Measurements from ENCODE around the gene NDUFAF5.

DNA sequence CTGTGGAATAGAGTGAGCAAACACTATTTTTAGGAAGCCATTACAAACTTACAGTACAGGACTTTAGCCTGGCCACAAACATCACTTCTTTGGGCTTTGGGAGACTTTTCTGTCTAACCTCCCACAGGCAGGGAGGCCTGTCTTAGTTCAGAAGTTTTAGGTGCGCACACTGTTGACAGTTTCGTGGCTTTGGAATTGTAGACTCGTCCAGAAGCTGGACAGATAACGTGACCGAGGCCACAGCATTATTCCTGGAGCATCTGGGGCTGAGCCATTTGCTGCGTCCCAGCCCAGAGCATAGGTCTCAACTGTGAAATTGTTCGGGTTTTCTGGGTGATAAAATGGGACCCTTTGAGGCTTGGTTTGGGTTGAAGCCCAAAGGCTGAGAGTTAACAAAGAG lies 53.8 kb downstream of the NDUFAF5 start:
- TF ChIP-seq, protein P1, sequence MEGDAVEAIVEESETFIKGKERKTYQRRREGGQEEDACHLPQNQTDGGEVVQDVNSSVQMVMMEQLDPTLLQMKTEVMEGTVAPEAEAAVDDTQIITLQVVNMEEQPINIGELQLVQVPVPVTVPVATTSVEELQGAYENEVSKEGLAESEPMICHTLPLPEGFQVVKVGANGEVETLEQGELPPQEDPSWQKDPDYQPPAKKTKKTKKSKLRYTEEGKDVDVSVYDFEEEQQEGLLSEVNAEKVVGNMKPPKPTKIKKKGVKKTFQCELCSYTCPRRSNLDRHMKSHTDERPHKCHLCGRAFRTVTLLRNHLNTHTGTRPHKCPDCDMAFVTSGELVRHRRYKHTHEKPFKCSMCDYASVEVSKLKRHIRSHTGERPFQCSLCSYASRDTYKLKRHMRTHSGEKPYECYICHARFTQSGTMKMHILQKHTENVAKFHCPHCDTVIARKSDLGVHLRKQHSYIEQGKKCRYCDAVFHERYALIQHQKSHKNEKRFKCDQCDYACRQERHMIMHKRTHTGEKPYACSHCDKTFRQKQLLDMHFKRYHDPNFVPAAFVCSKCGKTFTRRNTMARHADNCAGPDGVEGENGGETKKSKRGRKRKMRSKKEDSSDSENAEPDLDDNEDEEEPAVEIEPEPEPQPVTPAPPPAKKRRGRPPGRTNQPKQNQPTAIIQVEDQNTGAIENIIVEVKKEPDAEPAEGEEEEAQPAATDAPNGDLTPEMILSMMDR (IDR thresholded peaks at IDR 0.05; ENCODE audit: low read depth, low read length) = no peak
- no peak for TF ChIP-seq POLR2A (IDR thresholded peaks at IDR 0.05; ENCODE audit: extremely low read depth, insufficient read length)
- TF ChIP-seq, protein P2, sequence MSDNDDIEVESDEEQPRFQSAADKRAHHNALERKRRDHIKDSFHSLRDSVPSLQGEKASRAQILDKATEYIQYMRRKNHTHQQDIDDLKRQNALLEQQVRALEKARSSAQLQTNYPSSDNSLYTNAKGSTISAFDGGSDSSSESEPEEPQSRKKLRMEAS (IDR thresholded peaks at IDR 0.05; ENCODE audit: low read depth, low read length) = no peak

Data from NB4 (cell line).